GM12878 (cell line): ENCODE data around the gene RIPOR3. TPM values are rescaled to one million over a fixed set of nuclear protein-coding genes. Genes with fewer than 3 reads are reported as not detected.

Experiments
- ATAC-seq: fragments of 200-7000 bp; cut with Tn5 transposase; 3 replicates; pipeline ENCODE4 v1.9.1; 2020; ENCODE audit warnings: mild to moderate bottlenecking, moderate library complexity
- BruUV-seq: library from RNA; stranded (reverse); fragments of 400-500 nt; replicated peaks from 2 replicates; lab custom pipeline; 2021; lab: Mats Ljungman, UMichigan
- CTCF ChIA-PET: fragments of 300-600 bp; sonication (Branson Sonifier 250); formaldehyde crosslinking; extraction: SDS; loops from one replicate; lab custom pipeline; 2021; ENCODE audit warnings: inconsistent platforms; lab: Yijun Ruan, JAX
- POLR2A ChIA-PET: fragments of 350-600 bp; formaldehyde crosslinking; extraction: SDS; loops from one replicate; lab custom pipeline; 2021; ENCODE audit warnings: inconsistent platforms; lab: Charles Lee
- RAD21 ChIA-PET: fragments of 300-600 bp; sonication (Branson Sonifier 250); formaldehyde crosslinking; loops from one replicate; lab custom pipeline; 2023; ENCODE audit warnings: antibody characterized with exemption; ENCODE audit not compliant: unreplicated experiment; lab: Charles Lee
- SMC1A ChIA-PET: fragments of 300-600 bp; sonication (Branson Sonifier 250); formaldehyde crosslinking; loops from one replicate; lab custom pipeline; 2023; ENCODE audit not compliant: unreplicated experiment, uncharacterized antibody; lab: Charles Lee
- DNase-seq: peaks from one replicate; pipeline ENCODE4 v3.0.0-alpha.2; 2011; ENCODE audit warnings: low read depth, low spot score
- FAIRE-seq: peaks from 3 replicates; lab custom pipeline; 2011; peaks lifted over from hg19 to GRCh38; lab: Jason Lieb, UNC
- H2AFZ ChIP-seq: 2 replicates; pipeline ENCODE4 v1.6.0; 2011; ENCODE audit warnings: low read depth, low read length, control low read depth; ENCODE audit not compliant: control insufficient read depth
- H3K27ac ChIP-seq: 2 replicates; pipeline ENCODE4 v1.5.1; 2011; ENCODE audit warnings: control low read depth; ENCODE audit not compliant: control insufficient read depth, insufficient read depth
- H3K27me3 ChIP-seq, 2 experiments: replicated peaks in 1 of 2; 2 replicates each; pipeline versions ENCODE4 v1.6.0 to v1.6.1; 2011; ENCODE audit warnings: low read length in 1 of 2; ENCODE audit not compliant: control insufficient read depth in 2 of 2, insufficient read depth in 2 of 2
- H3K36me3 ChIP-seq, 2 experiments: 2 replicates each; pipeline ENCODE4 v1.5.1; 2011; ENCODE audit warnings: low read length in 1 of 2; ENCODE audit not compliant: control insufficient read depth in 2 of 2, insufficient read depth in 2 of 2
- H3K4me1 ChIP-seq: 2 replicates; pipeline ENCODE4 v1.6.1; 2011; ENCODE audit warnings: mild to moderate bottlenecking, low read length, moderate library complexity, mixed read lengths; ENCODE audit not compliant: control insufficient read depth, insufficient read depth
- H3K4me2 ChIP-seq: 2 replicates; pipeline ENCODE4 v1.6.0; 2011; ENCODE audit warnings: control low read depth; ENCODE audit not compliant: control insufficient read depth, insufficient read depth
- H3K4me3 ChIP-seq: fragments of 200-600 bp; sonication (generic); 2 replicates; pipeline ENCODE4 v1.5.1; 2016
- H3K79me2 ChIP-seq: 2 replicates; pipeline ENCODE4 v1.6.0; 2011; ENCODE audit warnings: low read length; ENCODE audit not compliant: control insufficient read depth, insufficient read depth
- H3K9ac ChIP-seq: 2 replicates; pipeline ENCODE4 v1.8.0; 2011; ENCODE audit warnings: low read length, control low read depth, mixed read lengths; ENCODE audit not compliant: control insufficient read depth, insufficient read depth
- H3K9me3 ChIP-seq: replicated peaks from 3 replicates; pipeline ENCODE4 v1.5.1; 2011; ENCODE audit warnings: mild to moderate bottlenecking, low read length; ENCODE audit not compliant: control insufficient read depth, insufficient read depth
- H4K20me1 ChIP-seq: 2 replicates; pipeline ENCODE4 v1.6.0; 2011; ENCODE audit not compliant: control insufficient read depth, insufficient read depth
- CHD1 ChIP-seq: IDR thresholded peaks from 2 replicates; pipeline ENCODE4 v1.6.1; 2012; ENCODE audit warnings: low read depth, low read length, improper control_type of control experiment
- MEF2B ChIP-seq: fragments of 450-650 bp; IDR thresholded peaks from 2 replicates; pipeline ENCODE4 v1.6.1; 2018; ENCODE audit warnings: mild to moderate bottlenecking, moderate library complexity; ENCODE audit not compliant: partially characterized antibody, poor library complexity, severe bottlenecking
- NFIC ChIP-seq: IDR thresholded peaks from 2 replicates; pipeline ENCODE4 v1.6.1; 2012; ENCODE audit warnings: low read depth, mild to moderate bottlenecking, inconsistent platforms, low read length, moderate library complexity
- PAX8 ChIP-seq: fragments of 450-650 bp; IDR thresholded peaks from 2 replicates; pipeline ENCODE4 v1.6.1; 2017; ENCODE audit warnings: mild to moderate bottlenecking, moderate library complexity
- RFX5 ChIP-seq: IDR thresholded peaks from 2 replicates; pipeline ENCODE4 v1.6.1; 2011; ENCODE audit warnings: low read depth, low read length, improper control_type of control experiment
- SMAD5 ChIP-seq: IDR thresholded peaks from 2 replicates; pipeline ENCODE4 v1.6.1; 2016; ENCODE audit warnings: antibody characterized with exemption, low read depth
- SPI1 ChIP-seq: IDR thresholded peaks from 2 replicates; pipeline ENCODE4 v1.6.1; 2011; ENCODE audit warnings: low read depth, mild to moderate bottlenecking, low read length, moderate library complexity, borderline replicate concordance; ENCODE audit not compliant: insufficient read depth
- USF1 ChIP-seq: IDR thresholded peaks from 2 replicates; pipeline ENCODE4 v1.6.1; 2011; ENCODE audit warnings: borderline replicate concordance, low read depth, mild to moderate bottlenecking, moderate library complexity, mixed read lengths, low read length; ENCODE audit not compliant: insufficient read depth; ENCODE audit errors: extremely low read length
- ZBTB4 ChIP-seq: fragments of 450-650 bp; formaldehyde crosslinking; IDR thresholded peaks from 2 replicates; pipeline ENCODE4 v1.4.0; 2022; ENCODE audit warnings: mild to moderate bottlenecking, moderate library complexity
- ZNF687 ChIP-seq: fragments of 450-650 bp; IDR thresholded peaks from 2 replicates; pipeline ENCODE4 v1.6.1; 2017; ENCODE audit warnings: mild to moderate bottlenecking, moderate library complexity
- ZZZ3 ChIP-seq: IDR thresholded peaks from 2 replicates; pipeline ENCODE4 v1.6.1; 2011; ENCODE audit warnings: low read depth; ENCODE audit not compliant: control insufficient read depth, insufficient read length
- WGBS: methylation state at CpG from one replicate; pipeline ENCODE4 v1.1.6; 2016; ENCODE audit warnings: low lambda C conversion rate; ENCODE audit not compliant: insufficient replicate concordance, insufficient coverage; ENCODE audit errors: missing lambda C conversion rate; 5-methylcytosine and 5-hydroxymethylcytosine counted together
- in situ Hi-C: fragments of 300-500 bp; cut with MboI; formaldehyde crosslinking; loops from 9 replicates; pipeline ENCODE4 v1.14.3; 2018; ENCODE audit warnings: mixed read lengths
- intact Hi-C: fragments of 100-400 bp; cut with micrococcal nuclease; formaldehyde crosslinking; loops from one replicate; pipeline ENCODE4 v1.14.2; 2022; ENCODE audit not compliant: unreplicated experiment
- polyA plus RNA-seq, 11 experiments: library from polyadenylated mRNA; depleted of rRNA in 4 of 11; unstranded in 6 of 11; stranded (reverse) in 5 of 11; fragments of >200 nt; fragmentation: Nextera tagmentation in 4 of 11; fragmentation: Illumina TruSeq in 1 of 11; extraction: Ambion mirVana in 4 of 11; extraction: Trizol in 1 of 11; gene quantifications; 1 replicate in 1 of 11; 2 replicates in 10 of 11; pipeline versions ENCODE4 v1.2.1 to v1.2.3, GENCODE V29; 2011 to 2016; ENCODE audit warnings: inconsistent platforms in 2 of 11, missing spikeins in 2 of 11, low read depth in 1 of 11
- total RNA-seq, 4 experiments: library from RNA; depleted of rRNA in 3 of 4; stranded (reverse); fragments of >200 nt in 3 of 4; fragmentation: Illumina TruSeq in 1 of 4; extraction: Trizol in 1 of 4; gene quantifications; 2 replicates each; pipeline versions ENCODE4 v1.2.1 to v1.2.3, GENCODE V29; 2013 to 2021
- TF ChIP-seq, protein P1 (sequence below): IDR thresholded peaks from 2 replicates; pipeline ENCODE4 v1.6.1; 2011; ENCODE audit warnings: borderline replicate concordance, low read depth, mild to moderate bottlenecking, moderate library complexity, low read length; ENCODE audit not compliant: insufficient read depth, poor library complexity, severe bottlenecking

Gene RIPOR3
- total and polyA plus RNA-seq, 10 of the 15 experiments (the other 5 are each of a cell fraction or from before 2014, with no cell fraction given), result 0.04 to 0.55 (median 0.12) TPM; not detected in 6

GRCh38 chr20:50578061-50578777 is 113.1 kb downstream of the RIPOR3 start:
- ChIA-PET SMC1A (interaction anchor here (73.1 kb wide), 1 partner anchor 69 kb away, joined by 2799 read pairs; the partner anchor contains the start of gene PTPN1), POLR2A (interaction anchor here (0.6 kb wide), 1 partner anchor 60 kb away, joined by 3 read pairs; no protein-coding TSS in a partner anchor), CTCF (interaction anchor here (0.9 to 11.4 kb wide), 8 partner anchors 10 to 116 kb away, joined by 3 to 240 read pairs (median 4); no protein-coding TSS in a partner anchor), RAD21 (interaction anchor here (1.7 kb wide), 1 partner anchor 74 kb away, joined by 5 read pairs; no protein-coding TSS in a partner anchor)
- intact Hi-C loops (no loop called here), in situ Hi-C loops (loop anchor here (5.0 kb wide), 1 partner anchor 106 kb away; no protein-coding TSS in a partner anchor)
- H3K9ac ChIP-seq, result no peak overlapping the region
- H3K79me2 ChIP-seq, result no peaks in the 10 kb centered on the region; the same call in 1 of the 2 replicates
- FAIRE-seq (no peak), ATAC-seq (no peak), DNase-seq (no peak)
- H3K4me2 ChIP-seq, result no peak overlapping the region
- WGBS, result 85% methylated on average over 14 of the region's 14 CpGs
- H2AFZ ChIP-seq, result no peak overlapping the region
- no peaks in the 10 kb centered on the region for H3K9me3 ChIP-seq
- H3K4me3 ChIP-seq, result no peak overlapping the region
- no peak overlapping the region for H3K27ac ChIP-seq
- BruUV-seq, result no TSS peak
- H3K36me3 ChIP-seq, result peaks cover 42 to 58% of the 10 kb centered on the region in 2 experiments
- H3K4me1 ChIP-seq, result no peaks in the 10 kb centered on the region
- H4K20me1 ChIP-seq, result no peaks in the 10 kb centered on the region
- no peaks in the 10 kb centered on the region for H3K27me3 ChIP-seq
- TF ChIP-seq CHD1, result no peak
- TF ChIP-seq, protein P1, sequence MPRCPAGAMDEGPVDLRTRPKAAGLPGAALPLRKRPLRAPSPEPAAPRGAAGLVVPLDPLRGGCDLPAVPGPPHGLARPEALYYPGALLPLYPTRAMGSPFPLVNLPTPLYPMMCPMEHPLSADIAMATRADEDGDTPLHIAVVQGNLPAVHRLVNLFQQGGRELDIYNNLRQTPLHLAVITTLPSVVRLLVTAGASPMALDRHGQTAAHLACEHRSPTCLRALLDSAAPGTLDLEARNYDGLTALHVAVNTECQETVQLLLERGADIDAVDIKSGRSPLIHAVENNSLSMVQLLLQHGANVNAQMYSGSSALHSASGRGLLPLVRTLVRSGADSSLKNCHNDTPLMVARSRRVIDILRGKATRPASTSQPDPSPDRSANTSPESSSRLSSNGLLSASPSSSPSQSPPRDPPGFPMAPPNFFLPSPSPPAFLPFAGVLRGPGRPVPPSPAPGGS, result no peak
- no peak for TF ChIP-seq ZZZ3
- no peak for TF ChIP-seq SPI1
- TF ChIP-seq MEF2B, result no peak
- no peak for TF ChIP-seq ZBTB4 (CRISPR knock-in tag)
- TF ChIP-seq USF1, result no peak
- TF ChIP-seq PAX8, result no peak
- TF ChIP-seq ZNF687, result no peak
- no peak for TF ChIP-seq NFIC
- no peak for TF ChIP-seq RFX5
- TF ChIP-seq SMAD5, result no peak
